ENCODE measurements around the gene CHI3L1.

DNA sequence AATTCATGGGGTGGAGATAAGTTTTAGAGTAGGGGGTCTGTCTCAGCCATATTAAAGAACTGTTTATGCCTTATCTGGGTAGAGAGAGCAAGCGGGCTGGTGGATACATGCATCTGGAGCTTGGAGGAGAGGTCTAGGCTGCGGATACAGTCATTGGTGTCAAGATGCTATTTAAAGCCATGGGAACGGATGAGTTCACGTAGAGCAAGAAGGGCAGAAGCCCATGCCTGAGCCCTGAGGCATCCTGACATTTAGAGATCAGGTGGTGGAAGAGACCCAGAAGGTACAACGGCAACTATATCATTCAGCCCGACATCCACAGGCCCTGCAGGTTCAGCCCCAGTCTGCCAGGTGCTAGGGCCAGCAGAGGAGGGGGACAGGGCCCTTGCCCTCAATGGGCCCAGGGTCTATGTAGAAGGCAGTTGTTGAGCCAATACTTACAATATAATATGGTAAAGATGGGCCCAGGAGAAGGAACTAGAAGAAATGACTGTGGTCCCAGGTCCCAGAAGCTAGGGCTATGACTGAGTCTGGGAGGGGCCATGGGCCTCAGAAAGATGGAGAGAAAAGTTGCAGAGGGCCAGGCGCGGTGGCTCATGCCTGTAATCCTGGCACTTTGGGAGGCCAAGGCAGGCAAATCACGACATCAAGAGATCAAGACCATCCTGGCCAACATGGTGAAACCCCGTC lies 15.2 kb upstream of the CHI3L1 start:
- no peak for TF ChIP-seq YY1 (IDR thresholded peaks at IDR 0.05)
- no peak for TF ChIP-seq RXRA (IDR thresholded peaks at IDR 0.05)
- TF ChIP-seq RAD21 (IDR thresholded peaks at IDR 0.05) = no peak
- TF ChIP-seq, protein P1, sequence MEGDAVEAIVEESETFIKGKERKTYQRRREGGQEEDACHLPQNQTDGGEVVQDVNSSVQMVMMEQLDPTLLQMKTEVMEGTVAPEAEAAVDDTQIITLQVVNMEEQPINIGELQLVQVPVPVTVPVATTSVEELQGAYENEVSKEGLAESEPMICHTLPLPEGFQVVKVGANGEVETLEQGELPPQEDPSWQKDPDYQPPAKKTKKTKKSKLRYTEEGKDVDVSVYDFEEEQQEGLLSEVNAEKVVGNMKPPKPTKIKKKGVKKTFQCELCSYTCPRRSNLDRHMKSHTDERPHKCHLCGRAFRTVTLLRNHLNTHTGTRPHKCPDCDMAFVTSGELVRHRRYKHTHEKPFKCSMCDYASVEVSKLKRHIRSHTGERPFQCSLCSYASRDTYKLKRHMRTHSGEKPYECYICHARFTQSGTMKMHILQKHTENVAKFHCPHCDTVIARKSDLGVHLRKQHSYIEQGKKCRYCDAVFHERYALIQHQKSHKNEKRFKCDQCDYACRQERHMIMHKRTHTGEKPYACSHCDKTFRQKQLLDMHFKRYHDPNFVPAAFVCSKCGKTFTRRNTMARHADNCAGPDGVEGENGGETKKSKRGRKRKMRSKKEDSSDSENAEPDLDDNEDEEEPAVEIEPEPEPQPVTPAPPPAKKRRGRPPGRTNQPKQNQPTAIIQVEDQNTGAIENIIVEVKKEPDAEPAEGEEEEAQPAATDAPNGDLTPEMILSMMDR (IDR thresholded peaks at IDR 0.05; ENCODE audit: low read depth, low read length, missing input control) = no peak
- no peak for TF ChIP-seq TAF1 (conservative IDR thresholded peaks at IDR 0.05)
- TF ChIP-seq, protein P2, sequence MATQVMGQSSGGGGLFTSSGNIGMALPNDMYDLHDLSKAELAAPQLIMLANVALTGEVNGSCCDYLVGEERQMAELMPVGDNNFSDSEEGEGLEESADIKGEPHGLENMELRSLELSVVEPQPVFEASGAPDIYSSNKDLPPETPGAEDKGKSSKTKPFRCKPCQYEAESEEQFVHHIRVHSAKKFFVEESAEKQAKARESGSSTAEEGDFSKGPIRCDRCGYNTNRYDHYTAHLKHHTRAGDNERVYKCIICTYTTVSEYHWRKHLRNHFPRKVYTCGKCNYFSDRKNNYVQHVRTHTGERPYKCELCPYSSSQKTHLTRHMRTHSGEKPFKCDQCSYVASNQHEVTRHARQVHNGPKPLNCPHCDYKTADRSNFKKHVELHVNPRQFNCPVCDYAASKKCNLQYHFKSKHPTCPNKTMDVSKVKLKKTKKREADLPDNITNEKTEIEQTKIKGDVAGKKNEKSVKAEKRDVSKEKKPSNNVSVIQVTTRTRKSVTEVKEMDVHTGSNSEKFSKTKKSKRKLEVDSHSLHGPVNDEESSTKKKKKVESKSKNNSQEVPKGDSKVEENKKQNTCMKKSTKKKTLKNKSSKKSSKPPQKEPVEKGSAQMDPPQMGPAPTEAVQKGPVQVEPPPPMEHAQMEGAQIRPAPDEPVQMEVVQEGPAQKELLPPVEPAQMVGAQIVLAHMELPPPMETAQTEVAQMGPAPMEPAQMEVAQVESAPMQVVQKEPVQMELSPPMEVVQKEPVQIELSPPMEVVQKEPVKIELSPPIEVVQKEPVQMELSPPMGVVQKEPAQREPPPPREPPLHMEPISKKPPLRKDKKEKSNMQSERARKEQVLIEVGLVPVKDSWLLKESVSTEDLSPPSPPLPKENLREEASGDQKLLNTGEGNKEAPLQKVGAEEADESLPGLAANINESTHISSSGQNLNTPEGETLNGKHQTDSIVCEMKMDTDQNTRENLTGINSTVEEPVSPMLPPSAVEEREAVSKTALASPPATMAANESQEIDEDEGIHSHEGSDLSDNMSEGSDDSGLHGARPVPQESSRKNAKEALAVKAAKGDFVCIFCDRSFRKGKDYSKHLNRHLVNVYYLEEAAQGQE (IDR thresholded peaks at IDR 0.05) = no peak
- TF ChIP-seq SP1 (IDR thresholded peaks at IDR 0.05) = no peak
